ENCODE measurements around the gene KHK. TPM values are rescaled to one million over a fixed set of nuclear protein-coding genes. Genes with fewer than 3 reads are reported as not detected.
"Not testable (repeated sequence)": the region's sequence is repeated elsewhere in the genome, so short reads cannot be mapped to it uniquely, and the experiment has no call there.

Gene KHK
- total RNA-seq, 1 donor from 2014 or later, result 4.4 TPM

DNA sequence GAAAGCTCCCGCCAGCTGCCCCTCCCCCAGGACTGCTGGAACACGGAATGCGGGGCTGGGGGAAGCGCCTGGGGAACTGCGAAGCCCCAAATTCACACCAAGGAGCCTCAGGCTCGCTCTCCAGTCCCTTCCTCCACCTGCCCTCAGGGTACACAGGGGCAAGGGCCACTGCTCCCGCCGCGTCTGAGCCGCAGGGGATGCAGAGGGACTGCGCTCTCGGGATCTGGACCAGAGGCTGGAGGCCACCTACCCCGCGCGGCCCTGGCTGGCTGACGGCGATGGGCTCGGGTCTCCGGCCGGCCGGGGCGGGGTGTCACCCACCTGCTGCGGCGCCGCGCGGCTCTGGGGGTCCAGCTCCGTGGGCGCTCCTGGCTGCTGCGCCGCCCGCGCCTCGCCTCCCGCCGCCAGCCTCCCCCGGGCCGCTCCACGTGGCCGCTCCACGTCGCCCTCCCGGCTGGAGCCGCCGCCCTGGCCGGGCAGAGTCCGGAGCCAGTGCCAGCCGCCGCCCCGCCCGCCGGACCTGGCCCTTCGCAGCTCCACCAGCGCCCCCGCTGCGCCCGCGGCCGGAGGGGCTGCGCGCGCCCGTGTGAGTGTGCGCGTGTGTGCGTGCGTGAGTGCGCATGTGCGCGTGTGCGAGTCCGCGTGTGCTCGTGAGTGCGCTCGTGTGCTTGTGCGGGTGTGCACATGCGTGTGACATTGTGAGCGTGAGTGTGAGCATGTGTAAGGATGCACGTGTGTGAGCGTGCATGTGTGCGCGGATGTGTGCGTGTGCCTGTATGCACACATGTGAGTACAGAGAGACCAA, 32.2 kb downstream of the KHK start, which contains the start of gene CGREF1:
Gene CGREF1 (minus strand): TSS at position 604 of the 805 bp plus-strand sequence. CDS start 14,762 bp downstream, outside the sequence.
- Mint-ChIP-seq H3K27me3 (peaks cover 74% of the 10 kb centered on the region), H3K36me3 (ENCODE audit: insufficient read depth) (no peaks in the 10 kb centered on the region), H3K4me1 (ENCODE audit: low read depth) (peaks cover 8% of the 10 kb centered on the region), H3K4me3 (ENCODE audit: low read depth) (peak within 1 kb of the TSS; percentile 74), H3K9me3 (ENCODE audit: low read depth) (no peaks in the 10 kb centered on the region), H3K27ac (no peak within 1 kb of the TSS)
- TF ChIP-seq, protein P1, sequence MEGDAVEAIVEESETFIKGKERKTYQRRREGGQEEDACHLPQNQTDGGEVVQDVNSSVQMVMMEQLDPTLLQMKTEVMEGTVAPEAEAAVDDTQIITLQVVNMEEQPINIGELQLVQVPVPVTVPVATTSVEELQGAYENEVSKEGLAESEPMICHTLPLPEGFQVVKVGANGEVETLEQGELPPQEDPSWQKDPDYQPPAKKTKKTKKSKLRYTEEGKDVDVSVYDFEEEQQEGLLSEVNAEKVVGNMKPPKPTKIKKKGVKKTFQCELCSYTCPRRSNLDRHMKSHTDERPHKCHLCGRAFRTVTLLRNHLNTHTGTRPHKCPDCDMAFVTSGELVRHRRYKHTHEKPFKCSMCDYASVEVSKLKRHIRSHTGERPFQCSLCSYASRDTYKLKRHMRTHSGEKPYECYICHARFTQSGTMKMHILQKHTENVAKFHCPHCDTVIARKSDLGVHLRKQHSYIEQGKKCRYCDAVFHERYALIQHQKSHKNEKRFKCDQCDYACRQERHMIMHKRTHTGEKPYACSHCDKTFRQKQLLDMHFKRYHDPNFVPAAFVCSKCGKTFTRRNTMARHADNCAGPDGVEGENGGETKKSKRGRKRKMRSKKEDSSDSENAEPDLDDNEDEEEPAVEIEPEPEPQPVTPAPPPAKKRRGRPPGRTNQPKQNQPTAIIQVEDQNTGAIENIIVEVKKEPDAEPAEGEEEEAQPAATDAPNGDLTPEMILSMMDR (IDR thresholded peaks at IDR 0.05; ENCODE audit: unreplicated experiment), result no peak
- DNase-seq (ENCODE audit: low spot score, unreplicated experiment), result no peak

DNA sequence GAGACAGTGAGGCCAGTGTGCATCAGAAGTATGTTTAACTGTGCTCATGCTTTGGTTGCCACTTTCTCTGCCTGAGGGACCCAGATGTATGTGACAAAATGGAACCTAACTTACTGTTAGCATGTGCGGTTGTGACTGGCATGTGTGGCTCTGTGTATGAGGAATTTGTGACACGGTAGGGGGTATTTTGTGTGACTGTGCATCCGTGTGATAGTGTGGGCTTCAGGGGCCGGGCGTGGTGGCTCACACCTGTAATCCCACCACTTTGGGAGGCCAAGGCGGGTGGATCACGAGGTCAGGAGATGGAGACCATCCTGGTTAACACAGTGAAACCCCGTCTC, 32.7 kb downstream of the KHK start:
- H3K36me3 Mint-ChIP-seq (ENCODE audit: insufficient read depth), result not testable (repeated sequence)

DNA sequence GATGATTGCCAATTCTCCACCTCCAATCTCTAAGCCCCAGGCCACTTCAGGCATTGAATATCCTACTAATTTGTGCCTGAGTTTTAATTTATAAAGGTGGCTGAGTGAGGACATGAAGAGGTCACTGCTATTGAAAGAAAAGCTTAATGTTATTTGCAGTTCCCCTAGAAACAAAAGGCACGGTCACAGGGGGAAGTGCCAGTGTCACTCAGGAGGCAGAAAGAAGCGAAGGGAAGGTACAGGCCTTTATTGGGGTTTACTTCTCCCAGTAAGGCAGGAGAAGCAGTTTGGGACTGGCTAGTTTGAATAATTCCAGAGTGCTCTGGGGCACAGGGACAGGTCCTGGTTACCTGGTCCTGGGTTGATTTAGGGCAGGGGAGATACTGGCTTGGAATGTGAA, 35.3 kb downstream of the KHK start:
- no peak for DNase-seq (ENCODE audit: low spot score, unreplicated experiment)
- no peaks in the 10 kb centered on the region for H3K36me3 Mint-ChIP-seq (ENCODE audit: insufficient read depth)
- no peak overlapping the region for H3K4me3 Mint-ChIP-seq (ENCODE audit: low read depth)
- H3K27ac Mint-ChIP-seq, result no peak overlapping the region
- H3K27me3 Mint-ChIP-seq, result peaks cover 80% of the 10 kb centered on the region
- H3K4me1 Mint-ChIP-seq (ENCODE audit: low read depth), result peaks cover 10% of the 10 kb centered on the region
- TF ChIP-seq, protein P1 (IDR thresholded peaks at IDR 0.05; ENCODE audit: unreplicated experiment), result no peak
- no peaks in the 10 kb centered on the region for H3K9me3 Mint-ChIP-seq (ENCODE audit: low read depth)

More for the DNA sequence above, 32.7 kb downstream of the KHK start:
- H3K4me3 Mint-ChIP-seq (ENCODE audit: low read depth), result peak overlapping the region; percentile 74
- H3K9me3 Mint-ChIP-seq (ENCODE audit: low read depth); DNase-seq (ENCODE audit: low spot score, unreplicated experiment); H3K4me1 Mint-ChIP-seq (ENCODE audit: low read depth); H3K27ac Mint-ChIP-seq: not testable (repeated sequence)
- H3K27me3 Mint-ChIP-seq, result peaks cover 78% of the 10 kb centered on the region

- H3K4me3 Mint-ChIP-seq (ENCODE audit: low read depth), result peak overlapping the region; percentile 82
- H3K27ac Mint-ChIP-seq, result no peak overlapping the region
- no peaks in the 10 kb centered on the region for H3K36me3 Mint-ChIP-seq (ENCODE audit: insufficient read depth)
- DNase-seq (ENCODE audit: low spot score, unreplicated experiment), result no peak
- peaks cover 71% of the 10 kb centered on the region for H3K27me3 Mint-ChIP-seq
- no peaks in the 10 kb centered on the region for H3K9me3 Mint-ChIP-seq (ENCODE audit: low read depth)
- peaks cover 10% of the 10 kb centered on the region for H3K4me1 Mint-ChIP-seq (ENCODE audit: low read depth)
- TF ChIP-seq, protein P1 (IDR thresholded peaks at IDR 0.05; ENCODE audit: unreplicated experiment), result no peak
Measured at GRCh38 chr2:27122791-27123190, 36.2 kb downstream of the KHK start.

DNA sequence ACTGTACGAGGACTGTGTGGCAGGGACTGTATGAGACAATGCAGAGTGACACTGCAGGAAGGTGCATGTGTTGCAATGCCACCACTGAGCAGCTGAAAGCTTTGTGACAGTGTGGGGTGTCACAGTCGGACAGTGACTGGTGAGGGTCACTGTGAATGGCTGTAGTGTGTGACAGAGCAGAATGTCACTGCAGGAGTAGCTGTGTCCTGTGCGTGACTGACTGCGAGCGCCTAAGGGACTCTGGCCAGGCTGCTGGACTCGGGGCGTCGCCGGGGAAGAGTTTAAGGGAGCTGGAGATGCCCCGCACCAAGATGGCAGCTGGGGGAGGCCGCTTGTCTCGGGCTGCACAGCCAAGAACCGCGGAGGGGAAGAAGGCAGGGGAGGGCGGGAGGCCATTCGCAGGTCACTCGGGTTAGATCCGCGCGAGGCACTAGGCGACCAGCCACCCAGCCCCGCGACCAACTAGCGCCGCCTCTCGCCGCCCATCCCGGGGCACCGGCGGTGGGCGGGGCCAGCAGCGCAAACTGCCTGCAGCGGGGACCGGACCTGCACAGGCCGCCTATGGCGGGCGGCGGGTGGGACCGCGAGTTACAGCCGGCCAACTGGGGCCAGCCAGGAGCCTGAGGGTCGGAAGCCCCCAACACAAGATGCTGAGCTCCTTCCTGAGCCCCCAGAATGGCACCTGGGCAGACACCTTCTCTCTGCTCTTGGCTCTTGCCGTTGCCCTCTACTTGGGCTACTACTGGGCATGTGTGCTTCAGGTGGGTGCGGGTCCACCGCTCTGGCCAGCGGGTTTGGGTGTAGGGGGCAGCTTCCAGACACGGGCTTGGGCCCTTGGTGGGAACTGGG, 37.0 kb downstream of the KHK start, which contains the start of gene ABHD1:
Gene ABHD1 (plus strand): TSS at position 514 of the 849 bp plus-strand sequence. CDS start 134 bp downstream, at position 648.
- H3K4me3 Mint-ChIP-seq (ENCODE audit: low read depth), result peak within 1 kb of the TSS; percentile 82
- DNase-seq (ENCODE audit: low spot score, unreplicated experiment), result peak; percentile 33
- peaks cover 10% of the 10 kb centered on the region for H3K4me1 Mint-ChIP-seq (ENCODE audit: low read depth)
- no peaks in the 10 kb centered on the region for H3K9me3 Mint-ChIP-seq (ENCODE audit: low read depth)
- TF ChIP-seq, protein P1 (IDR thresholded peaks at IDR 0.05; ENCODE audit: unreplicated experiment), result no peak
- peaks cover 64% of the 10 kb centered on the region for H3K27me3 Mint-ChIP-seq
- no peaks in the 10 kb centered on the region for H3K36me3 Mint-ChIP-seq (ENCODE audit: insufficient read depth)
- peak within 1 kb of the TSS; percentile 58 for H3K27ac Mint-ChIP-seq
